GM13977 (cell line): Measurements from ENCODE around the gene OPCML.

Experiments
- DNase-seq: peaks from one replicate; pipeline ENCODE4 v3.0.0; 2012; ENCODE audit warnings: low spot score
- CTCF ChIP-seq: IDR thresholded peaks from 2 replicates; pipeline ENCODE4 v1.5.1; 2012; ENCODE audit warnings: mild to moderate bottlenecking, control low read depth; ENCODE audit not compliant: insufficient read depth; ENCODE audit errors: extremely low read depth, missing control alignments
- in situ Hi-C: fragments of 300-500 bp; cut with MboI; formaldehyde crosslinking; loops from one replicate; pipeline ENCODE4 v1.12.0; 2022; ENCODE audit warnings: low sequenced_read_pairs, low pct_unique_long_range_greater_than_20kb, mixed read lengths, inconsistent platforms; ENCODE audit not compliant: unreplicated experiment

Gene OPCML

DNA sequence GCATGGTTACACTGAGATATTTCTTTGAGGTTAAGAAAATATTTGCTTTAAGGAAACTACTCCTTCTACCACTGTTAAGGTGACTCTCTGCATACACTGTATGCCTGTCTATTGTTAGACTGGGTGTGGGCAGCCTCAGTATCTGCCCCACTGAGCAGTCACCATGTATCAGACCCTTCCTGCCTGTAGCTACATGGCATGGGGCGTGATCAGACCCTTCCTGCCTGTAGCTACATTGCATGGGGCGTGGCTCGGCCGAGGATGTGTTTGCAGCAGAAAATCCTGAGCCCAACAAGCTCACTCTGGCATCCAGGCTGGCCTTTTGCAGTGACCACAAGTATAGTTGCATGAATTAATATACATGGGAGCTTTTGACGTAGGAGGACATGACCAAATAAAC, 669.4 kb downstream of the OPCML start:
- in situ Hi-C loops, result no loop called here
- TF ChIP-seq CTCF, result no peak
- no peak for DNase-seq

DNA sequence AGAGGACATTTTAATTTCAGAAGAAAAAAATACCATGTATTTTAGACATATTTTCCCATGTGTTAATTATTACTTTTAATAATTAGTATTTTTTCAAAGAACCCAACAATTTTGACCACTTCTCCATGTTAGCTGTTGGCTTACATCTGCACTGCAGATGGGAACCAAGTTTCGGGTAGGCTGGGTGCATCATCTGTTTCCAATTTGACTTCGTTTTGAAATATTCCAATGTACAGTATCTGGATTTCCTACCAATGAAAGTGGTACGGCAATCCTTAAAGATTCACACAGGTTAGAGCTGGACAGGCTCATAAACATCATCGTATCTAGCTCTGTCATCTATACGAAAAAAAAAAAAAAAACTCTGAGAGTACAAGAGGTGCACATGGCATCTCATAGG, 670.2 kb downstream of the OPCML start:
- in situ Hi-C loops, result no loop called here
- no peak for DNase-seq
- TF ChIP-seq CTCF, result no peak

- TF ChIP-seq CTCF, result no peak
- no peak for DNase-seq
- in situ Hi-C loops, result no loop called here
Observed at GRCh38 chr11:132859306-132859705, 673.0 kb downstream of the OPCML start.

GRCh38 chr11:132858223-132858622, 674.1 kb downstream of the OPCML start:
- TF ChIP-seq CTCF, result no peak
- in situ Hi-C loops, result no loop called here
- DNase-seq, result no peak

DNA sequence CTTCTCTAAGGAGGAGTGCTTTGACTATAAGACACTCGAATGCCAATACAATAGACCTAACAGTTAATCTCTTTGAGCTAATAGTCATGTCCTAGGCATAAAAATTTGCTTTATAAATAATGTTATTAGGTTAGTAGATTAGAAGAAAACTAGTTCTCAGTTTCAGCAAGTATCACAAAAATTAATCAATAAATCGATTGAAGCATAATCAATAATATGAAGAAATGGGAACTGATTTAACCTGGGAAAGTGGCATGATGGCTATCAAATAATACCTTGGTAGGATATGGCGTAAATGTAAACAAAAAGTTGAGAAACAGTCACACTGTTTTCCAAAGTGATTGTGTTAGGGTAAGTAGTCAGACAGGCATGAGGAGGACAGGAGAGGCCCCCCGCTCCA, 676.3 kb downstream of the OPCML start:
- TF ChIP-seq CTCF, result no peak
- in situ Hi-C loops, result no loop called here
- DNase-seq, result no peak

- in situ Hi-C loops, result no loop called here
- TF ChIP-seq CTCF, result no peak
- no peak for DNase-seq
Observed at GRCh38 chr11:132855516-132855915, 676.8 kb downstream of the OPCML start.

DNA sequence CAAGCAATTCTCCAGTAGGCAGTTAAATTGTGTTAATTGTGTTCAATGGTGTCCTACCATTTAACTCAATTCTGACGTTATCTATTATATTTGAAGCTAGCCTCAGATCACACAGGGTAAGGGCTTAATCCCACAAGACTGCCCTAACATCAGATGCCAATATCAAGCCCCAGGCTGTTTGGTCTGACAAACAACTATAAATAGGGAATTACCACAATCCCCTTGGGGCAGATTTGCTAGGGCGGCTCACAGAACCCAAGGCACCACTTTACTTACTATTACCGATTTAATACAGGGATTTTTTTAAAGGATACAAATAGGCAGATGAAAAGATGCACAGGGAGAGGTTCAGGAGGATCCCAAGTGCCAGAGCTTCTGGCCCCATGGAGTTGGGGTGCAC, 678.4 kb downstream of the OPCML start:
- no peak for TF ChIP-seq CTCF
- in situ Hi-C loops, result no loop called here
- no peak for DNase-seq
